Mucosa of gallbladder (tissue), 1 donor: ENCODE data around the gene KCNQ2. TPM values are rescaled to one million over a fixed set of nuclear protein-coding genes. Genes with fewer than 3 reads are reported as not detected.

ENCODE experiments used
- DNase-seq: peaks from one replicate; pipeline ENCODE4 v3.0.0-alpha.2; 2020; ENCODE audit warnings: low spot score
- total RNA-seq: library from RNA; stranded (reverse); gene quantifications from one replicate; pipeline ENCODE4 v1.2.1, GENCODE V29; 2021
- donor health status: DM: no; HTN: no; CAD: no.

Gene KCNQ2
- total RNA-seq, 1 donor from 2014 or later, result 0.46 TPM

DNA sequence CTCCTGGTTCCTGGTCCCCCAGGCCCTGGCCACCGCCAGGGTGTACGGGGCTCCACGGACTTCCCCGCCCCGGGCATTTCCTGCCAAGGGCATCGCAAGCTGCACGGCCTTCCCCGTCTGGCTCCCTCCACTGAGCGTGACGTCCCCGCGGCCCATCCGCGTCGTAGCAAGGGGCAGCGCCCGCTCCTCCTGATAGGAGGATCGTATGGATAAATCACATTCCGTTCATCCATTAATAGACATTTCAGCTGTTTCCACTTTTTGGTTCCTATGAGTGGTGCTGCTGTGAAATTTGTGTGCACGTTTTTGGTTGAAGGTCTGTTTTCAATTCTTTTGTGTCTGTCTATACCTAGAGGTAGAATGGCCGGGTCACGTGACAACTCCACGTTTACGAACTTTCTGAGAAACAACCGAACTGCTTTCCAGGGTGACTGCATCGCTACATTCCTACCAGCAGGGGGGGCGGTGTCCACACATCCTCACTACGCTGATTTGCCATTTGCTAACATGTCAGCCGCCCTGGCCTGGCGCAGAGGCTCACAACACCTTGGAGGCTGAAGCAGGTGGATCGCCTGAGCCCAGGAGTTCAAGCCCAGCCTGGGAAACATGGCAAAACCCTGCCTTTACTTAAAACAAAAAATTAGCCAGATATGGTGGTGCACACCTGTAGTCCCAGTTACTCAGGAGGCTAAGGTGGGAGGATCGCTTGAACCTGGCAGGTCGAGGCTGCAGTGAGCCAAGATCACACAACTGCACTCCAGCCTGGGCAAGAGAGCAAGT is 37.7 kb downstream of the KCNQ2 start:
- DNase-seq, result peak; percentile 61

DNA sequence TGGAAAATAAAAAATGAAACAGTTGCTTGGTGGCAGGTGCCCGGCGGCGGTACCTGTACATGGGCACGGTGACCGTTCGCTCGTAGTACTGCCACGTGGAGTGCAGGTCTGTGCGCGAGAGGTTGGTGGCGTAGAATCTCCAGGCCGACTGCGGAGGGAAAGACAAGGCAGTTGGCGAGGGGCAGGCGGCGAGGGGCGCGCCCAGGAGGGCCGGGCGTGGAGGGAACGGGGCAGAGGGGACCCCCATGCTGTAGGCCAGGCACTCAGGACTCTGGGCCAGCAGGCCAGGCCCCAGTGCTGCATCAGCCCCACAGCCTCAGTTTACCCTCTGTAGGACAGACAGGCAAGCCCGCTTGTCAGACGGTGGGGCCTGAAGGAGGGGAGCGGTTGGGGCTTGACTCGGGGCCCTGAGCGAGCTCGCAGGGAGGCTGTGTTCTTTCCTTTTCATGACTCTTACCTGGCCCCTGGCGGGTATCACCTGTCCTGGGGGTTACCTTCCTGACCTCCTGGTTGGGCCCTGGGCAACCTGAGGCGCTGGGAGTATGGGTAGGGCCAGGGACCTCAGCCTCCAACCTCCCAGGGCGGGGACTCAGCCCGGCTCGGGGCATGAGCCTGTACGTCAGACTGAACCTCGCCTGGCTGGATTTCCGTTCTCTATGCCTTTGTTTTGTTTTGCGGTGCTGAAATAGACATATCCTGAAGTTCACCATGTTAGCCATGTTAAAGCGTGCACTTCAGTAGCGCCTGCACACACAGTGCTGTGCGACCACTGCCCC is 38.5 kb downstream of the KCNQ2 start:
- DNase-seq, result no peak

DNA sequence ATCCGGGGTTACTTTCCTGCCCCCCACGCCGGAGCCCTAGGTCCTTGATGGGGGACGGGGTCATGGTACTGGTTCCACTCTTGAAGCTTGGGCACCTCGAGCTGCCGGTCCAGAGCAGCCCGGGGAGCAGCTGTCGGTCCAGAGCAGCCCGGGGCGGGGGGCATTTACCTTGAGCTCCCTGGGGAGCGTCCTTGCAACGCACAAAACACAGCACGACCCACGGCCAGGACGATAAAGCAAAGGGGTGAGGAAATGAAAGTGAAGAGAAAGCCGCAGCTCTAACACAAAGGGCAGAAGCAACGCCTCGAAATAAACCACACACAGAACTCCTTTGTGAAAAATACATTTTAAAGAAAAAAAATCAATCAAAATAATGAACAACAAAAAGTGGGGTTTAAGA is 39.1 kb downstream of the KCNQ2 start:
- DNase-seq, result no peak

DNA sequence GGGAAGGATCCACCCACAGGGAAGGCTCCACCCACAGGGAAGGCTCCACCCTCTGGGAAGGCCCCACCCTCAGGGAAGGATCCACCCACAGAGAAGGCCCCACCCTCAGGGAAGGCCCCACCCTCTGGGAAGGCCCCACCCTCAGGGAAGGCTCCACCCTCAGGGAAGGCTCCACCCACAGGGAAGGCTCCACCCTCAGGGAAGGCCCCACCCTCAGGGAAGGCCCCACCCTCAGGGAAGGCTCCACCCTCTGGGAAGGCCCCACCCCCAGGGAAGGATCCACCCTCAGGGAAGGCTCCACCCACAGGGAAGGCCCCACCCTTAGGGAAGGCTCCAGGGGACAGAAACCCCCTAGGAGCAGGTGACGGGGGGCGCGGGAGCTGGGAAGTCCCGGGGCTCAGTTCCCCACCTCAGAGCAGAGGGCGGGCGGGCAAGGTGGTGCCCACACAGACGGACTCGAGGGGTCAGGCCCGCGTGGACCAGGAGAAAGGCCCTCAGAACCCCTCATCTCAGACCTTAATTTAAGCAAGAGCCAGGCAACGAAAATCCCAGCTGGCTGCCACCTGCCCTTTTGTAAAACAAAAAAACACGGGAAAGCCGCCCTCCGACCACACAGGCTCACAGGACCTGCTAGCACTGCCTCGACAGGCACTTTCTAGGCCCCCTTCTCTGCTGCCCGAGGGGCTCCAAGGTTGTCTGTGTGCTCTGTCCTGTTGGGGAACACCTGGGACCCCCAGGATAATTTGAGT is 39.7 kb downstream of the KCNQ2 start:
- DNase-seq, result no peak

DNA sequence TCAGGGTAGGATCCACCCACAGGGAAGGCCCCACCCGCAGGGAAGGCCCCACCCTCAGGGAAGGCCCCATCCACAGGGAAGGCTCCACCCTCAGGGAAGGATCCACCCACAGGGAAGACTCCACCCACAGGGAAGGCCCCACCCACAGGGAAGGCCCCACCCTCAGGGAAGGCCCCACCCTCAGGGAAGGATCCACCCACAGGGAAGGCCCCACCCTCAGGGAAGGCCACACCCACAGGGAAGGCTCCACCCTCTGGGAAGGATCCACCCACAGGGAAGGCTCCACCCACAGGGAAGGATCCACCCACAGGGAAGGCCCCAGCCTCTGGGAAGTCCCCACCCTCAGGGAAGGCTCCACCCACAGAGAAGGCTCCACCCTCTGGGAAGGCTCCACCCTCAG is 40.5 kb downstream of the KCNQ2 start:
- DNase-seq, result no peak

DNA sequence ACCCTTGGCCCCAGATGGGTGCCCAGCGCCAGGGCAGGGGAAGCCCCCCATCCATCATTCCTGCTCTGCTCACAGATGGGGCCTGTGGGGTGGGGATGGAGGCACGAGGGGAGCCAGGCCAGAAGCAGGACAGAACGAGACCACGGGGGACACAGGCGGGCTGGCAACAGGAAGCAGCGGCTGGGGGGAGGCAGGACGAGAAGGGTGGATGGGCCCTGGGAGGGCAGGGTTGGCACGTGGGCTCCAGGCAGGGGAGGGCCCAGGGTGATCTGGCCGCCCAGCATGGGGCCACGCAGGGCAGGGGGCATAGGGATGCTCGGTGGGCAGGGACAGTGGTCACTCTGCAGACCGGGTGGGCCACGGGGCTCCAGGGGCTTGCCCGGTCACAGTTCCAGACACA is 41.6 kb downstream of the KCNQ2 start:
- DNase-seq, result no peak

DNA sequence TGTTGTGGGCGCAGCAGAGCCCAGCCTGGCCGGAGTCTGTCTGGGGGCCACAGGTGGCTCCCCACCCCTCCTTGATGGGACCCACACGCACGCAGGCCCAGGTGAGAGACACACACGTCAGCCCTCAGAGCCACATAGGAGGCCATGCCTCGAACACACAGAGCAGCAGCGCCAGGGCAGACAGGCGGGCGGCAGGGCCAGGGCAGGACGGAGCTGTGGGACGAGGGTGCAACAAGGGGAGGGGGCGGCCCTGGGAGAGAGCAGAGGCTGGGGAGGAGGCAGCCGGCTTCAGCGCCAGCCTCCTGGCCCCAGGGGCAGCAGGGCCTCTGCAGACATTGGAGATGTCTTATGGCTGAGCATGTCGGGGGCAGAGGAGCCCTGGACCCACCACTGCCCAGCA is 42.5 kb downstream of the KCNQ2 start:
- DNase-seq, result no peak

DNA sequence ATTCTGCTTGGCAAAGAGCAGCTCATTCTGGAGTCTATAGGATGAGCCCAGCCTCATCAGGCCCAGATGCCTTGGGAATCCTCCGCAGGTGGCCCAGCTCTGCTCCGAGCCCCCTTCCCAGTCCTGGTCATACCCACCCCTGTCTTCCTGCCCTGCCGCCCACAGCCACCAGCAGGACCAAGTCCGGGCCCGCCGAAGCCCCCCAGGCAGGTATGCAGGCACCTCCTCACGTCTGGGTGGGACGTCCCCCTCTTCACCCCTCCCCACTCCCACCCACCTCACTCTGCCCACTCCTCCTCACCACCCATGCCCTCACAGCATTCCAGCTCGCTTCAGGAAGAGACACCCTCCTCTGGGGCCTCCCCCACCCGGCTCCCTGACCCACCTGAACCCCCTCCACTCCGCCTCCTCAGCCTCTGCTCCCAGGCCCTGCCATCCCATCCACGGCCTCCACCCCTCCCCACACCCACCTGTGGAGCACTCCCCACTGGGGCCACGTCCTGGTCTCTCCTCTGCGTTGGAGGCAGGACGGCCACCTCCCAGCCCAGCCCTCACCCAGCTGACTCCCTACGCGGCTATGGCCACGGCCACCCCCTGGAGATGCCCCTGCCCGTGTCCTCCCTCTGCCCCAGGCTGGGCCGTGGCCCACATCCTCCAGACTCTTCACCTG is 43.4 kb downstream of the KCNQ2 start:
- no peak for DNase-seq

DNA sequence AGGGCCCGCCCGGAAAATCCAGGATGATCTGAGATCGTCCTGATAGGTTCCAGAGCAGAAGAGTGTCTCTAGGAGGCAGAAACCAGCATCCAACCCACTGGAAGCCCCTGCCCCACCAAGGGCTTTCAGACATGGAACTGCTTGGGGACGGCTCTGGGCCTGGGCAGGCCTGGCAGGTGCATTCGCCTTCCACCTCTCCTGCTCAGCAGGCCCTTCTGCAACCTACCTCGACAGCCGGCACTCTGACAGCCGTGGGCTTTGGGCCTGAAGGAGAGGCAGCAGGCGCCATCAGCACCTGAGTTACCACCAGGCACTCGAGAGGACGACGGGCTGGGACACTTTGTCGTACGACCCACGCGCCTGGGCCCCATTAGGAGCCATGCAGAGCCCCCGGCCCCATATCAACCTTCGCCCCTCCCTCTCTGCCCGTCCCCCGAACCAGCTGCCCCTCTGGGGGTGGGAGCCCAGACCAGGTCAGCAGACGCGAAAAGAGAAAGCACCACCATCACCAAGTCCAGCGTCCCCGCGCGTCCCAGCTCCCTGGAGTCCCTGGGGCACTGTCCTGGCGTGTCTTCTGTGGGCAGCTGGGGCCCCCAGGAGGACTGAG is 44.6 kb downstream of the KCNQ2 start:
- DNase-seq, result no peak

DNA sequence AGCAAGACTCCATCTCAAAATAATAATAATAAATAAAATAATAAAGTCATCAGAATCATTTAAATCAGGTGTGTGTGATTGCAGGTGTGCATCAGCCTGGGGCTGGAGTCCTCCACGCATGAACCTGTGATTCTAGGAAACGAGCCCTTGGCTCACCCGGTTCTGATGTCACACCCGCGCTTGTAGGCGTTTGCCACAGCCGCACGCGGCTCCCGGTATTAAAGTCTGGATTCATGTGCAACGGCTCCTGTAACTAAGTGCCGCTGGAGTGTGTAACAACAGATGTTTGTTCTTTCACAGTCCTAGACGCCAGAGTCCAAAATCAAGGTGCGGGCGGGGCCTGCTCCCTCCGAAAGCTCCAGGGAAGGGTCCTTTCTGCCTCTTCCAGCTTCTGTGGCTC is 45.2 kb downstream of the KCNQ2 start:
- no peak for DNase-seq

DNA sequence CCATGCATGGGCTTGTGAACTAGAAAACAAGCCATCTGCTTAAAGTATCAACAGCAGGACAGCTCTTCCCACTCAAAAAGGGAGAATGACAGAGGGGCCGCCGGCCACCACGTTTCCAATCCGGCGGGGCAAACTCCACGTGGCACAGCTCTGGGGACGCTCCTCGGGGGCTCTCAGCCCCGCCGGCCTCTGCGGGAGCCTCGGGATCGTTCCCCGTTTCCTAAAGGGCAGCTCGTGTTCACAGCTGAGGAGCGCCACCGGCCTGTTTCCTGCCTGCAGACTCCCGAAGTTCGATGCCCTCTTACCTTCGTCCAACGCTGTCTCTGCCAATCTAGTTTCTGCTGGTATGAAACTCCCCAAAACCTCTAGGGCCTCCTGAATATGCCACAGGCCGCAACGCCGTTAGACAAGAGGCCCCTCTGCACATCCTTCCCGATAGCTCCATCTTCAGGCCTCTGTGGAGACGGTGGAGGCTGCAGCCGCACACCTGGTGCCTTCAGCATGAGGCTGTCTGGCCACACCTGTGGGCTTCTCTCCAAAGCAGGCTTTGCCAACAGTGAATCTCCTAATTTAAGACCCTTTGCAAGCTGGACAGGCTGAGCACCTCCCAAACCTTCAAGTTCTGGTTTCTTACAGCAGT is 46.5 kb downstream of the KCNQ2 start:
- DNase-seq, result no peak

DNA sequence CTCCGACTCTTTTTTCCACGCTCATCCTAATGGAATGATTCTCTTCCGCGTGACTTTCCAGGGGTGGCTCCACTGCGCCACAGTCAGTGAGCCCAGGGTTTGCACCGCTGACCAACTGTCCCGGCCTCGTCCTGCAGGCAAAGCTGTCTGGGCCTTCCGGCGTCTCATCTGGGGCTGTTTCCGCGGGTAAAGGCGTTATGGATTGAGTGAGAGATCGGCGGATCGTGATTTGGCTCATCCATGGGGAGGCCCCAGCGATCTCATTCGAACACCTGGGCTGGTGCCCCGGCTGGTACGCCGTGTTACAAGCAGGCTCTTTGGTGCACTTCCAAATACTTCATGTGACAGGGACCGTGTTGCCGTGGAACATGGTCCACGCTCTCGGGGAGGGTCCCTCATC is 47.8 kb downstream of the KCNQ2 start:
- no peak for DNase-seq

DNA sequence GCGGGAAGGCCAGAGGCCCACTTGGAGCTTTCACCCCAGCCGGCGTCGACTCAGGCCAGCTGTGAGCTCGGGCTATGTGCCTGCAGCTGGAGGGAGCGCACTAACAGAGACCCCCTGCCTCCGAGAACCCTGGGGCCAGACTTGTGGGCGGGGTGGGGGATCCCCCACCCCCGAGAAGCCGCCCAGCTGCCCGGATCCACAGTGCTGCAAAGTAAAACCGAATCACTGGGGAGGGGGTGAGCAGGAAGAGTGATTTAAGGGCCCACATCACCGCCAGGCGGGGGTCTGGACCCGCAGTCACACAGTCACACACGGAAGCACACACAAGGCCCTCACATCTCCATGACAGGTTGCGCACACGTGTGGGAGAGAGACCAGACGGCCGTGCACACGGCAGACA is 48.7 kb downstream of the KCNQ2 start:
- no peak for DNase-seq

DNA sequence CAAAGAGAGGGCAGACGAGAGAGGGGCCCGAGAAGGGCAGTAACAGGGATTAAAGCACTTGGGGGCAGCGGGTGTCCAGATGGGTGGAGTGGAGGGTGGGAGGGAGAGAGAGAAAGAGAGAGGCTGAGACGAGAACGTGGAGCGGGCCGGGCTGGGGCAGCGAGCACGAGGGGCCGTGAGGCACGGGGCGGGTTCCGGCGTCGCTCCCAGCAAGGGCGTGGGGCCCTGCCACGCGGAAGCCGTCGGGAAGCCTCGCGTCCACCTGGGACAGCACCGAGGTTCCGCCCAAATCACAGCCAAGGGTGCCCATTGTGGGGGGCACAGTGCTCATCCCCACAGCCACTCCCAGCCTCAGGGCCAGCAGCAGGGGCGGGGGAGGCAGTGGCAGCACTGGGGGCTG is 49.8 kb downstream of the KCNQ2 start:
- no peak for DNase-seq

DNA sequence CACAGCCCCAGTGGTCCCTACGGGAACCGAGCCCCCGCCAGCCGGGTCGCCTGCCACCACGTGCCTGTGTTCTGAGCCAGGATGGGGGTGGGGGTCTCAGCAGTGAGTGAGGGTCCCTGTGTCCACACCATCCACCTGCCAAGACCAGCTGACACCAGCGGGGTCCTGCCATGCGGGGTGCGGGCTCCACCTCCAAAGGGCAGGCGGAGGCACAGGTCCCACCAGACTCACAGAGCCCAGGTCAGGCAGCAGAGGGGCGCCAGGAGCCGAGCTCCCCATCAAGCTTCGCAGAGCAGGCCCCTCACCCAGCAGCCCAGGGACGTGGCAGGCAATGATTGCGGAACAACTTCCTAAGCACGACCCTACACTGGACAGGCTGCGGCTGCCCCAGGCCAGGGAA is 50.5 kb downstream of the KCNQ2 start:
- DNase-seq, result no peak

DNA sequence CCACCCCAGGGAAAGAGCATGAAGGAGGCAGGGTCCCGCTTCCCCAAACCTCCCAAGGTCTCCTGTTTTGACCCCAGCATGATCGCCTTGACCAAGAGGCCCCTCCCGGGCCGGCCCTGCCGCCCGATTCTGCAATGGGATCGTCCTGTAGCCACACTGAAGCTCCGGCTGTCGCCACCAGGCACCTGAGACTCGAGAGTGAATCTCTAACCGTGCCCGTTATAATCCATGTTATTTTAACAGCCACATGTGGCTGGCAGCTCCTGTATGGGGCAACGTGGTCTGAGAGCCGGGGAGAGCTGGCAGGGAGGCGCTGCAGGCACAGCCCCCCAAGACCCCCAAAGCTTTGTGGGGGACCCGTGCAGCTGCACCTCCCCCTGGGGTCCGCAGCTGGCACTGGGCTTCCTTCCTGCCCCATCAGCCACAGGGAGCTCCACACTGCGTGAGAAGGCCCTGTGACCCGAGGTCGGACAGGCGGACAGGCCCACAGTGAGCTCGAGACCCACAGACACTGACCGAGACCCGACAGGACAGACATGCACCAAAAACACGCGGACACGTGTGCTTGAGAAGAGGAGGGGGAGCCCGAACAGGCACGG is 51.3 kb downstream of the KCNQ2 start:
- no peak for DNase-seq

DNA sequence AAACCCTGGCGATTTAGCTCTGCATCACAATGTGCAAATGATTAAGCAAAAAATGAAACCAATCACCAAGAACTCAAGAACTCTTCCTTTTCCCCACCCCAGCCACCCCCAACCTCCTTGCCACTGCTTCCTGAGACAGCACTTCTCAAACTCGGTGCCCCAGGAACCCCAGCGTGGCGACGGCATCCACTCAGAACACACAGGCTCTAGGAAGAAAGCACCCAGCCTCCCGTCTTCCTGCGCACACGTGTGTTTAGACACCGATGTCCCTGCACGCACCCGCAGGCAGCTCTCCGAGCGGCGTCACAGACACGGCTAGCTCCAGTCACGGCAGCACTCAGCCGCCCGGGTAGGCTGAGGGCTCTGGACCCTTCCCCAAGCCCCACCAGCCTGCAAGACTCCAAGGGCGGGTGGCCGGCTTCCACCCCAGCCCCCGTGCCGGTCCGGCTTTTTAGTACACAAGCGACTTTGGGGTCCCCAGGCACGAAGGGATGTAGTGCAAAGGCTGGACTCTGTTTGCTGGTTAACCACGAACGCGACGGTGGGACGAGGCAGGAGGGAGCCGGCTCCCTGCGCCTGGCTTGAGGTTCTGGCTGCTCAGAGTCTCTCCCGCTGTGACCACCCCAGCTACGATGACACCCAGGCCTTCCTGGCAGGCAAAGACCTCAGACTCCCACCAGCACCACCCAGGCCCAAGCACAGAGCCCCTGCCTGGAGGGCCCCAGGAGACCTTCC is 51.9 kb downstream of the KCNQ2 start:
- no peak for DNase-seq

DNA sequence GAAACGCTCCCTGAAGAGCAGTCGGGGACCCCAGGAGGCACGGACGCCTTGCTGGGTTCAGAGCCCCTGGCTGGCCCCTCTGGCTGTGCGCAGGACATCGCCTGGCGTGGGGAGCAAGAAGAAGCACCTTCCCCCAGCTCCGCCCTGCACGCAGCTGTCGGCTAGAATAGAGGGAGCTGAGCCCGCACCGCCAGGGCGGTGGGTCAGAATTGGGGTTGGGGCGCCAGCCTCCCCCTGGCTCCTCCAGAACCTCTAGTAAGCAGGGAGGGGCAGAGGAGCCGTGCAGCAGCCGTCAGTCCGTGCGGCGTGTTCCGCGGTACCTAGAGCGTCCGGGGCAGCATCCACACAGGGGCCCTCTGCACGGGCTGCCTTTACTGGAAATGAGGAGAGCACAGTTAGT is 53.2 kb downstream of the KCNQ2 start:
- no peak for DNase-seq

DNA sequence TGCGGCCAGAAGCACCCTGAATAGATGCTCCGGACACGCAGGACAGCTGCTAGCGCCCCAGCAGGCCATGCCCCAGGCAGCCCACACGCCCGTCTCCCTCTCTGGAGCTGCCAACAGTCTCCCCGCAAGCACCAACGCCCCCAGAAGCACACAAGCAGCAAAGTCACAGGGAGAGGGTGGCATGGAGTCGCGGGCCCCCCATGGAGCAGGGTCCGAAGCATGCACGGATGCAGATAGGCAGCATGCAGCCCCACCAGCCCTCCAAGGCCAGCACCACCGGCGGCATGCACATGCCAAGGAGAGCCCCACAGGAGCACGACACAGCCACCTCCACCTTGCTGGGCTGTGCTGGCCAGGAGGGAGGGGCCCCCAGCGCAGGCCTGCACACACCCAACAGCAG is 53.8 kb downstream of the KCNQ2 start:
- DNase-seq, result no peak

DNA sequence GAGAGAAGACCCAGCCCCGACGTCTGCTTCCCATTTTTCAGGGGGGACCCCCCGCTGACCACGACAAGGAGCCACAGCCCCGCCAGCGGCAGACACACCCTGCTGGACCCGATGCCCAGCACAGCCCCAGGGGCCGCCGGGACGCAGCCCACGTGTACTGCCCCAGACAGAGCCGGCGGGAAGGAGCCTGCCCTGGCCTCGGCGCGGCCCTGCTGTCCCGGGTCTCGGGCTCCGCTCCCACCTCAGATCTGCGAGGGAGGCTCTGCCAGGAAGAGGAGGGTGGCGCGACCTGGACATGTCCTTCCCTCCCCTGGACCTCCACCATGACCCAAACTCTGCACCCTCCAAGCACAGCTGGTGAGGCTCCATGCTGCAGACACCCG is 54.7 kb downstream of the KCNQ2 start:
- no peak for DNase-seq
